ENCODE data around the gene FAM200C.

GRCh38 chr5:160378330-160378729 lies 21.5 kb downstream of the FAM200C start:
- no peak for TF ChIP-seq ZNF70 (CRISPR knock-in tag; IDR thresholded peaks at IDR 0.05)
- no peak for TF ChIP-seq ISL1 (CRISPR knock-in tag; IDR thresholded peaks at IDR 0.05)
- TF ChIP-seq PATZ1 (CRISPR knock-in tag; IDR thresholded peaks at IDR 0.05; ENCODE audit: borderline replicate concordance): no peak
- no peak for TF ChIP-seq CSDC2 (CRISPR knock-in tag; IDR thresholded peaks at IDR 0.05)
- no peak for TF ChIP-seq ZNF565 (CRISPR knock-in tag; conservative IDR thresholded peaks at IDR 0.05; ENCODE audit: low read depth)
- TF ChIP-seq ARNTL (CRISPR knock-in tag; IDR thresholded peaks at IDR 0.05; ENCODE audit: borderline replicate concordance, low read depth): no peak
- TF ChIP-seq POU6F1 (CRISPR knock-in tag; IDR thresholded peaks at IDR 0.05; ENCODE audit: borderline replicate concordance, low read depth): no peak
- no peak for TF ChIP-seq ESRRG (CRISPR knock-in tag; IDR thresholded peaks at IDR 0.05)
- no peak for TF ChIP-seq TSHZ2 (CRISPR knock-in tag; IDR thresholded peaks at IDR 0.05)
- TF ChIP-seq ZFP3 (CRISPR knock-in tag; IDR thresholded peaks at IDR 0.05): no peak
